Measurements from ENCODE around the gene OGDH.
A peak's percentile ranks its signal among the peaks of the same experiment; 100 is the strongest.

OGDH gene

GRCh38 chr7:44638611-44639557 is 32.5 kb downstream of the OGDH start:
- DNase-seq (ENCODE audit: low read depth), result peak; percentile 62

GRCh38 chr7:44639671-44640321 is 33.4 kb downstream of the OGDH start:
- no peak for DNase-seq (ENCODE audit: low read depth)

- DNase-seq (ENCODE audit: low read depth), result no peak
Observed at GRCh38 chr7:44643206-44643605, 36.8 kb downstream of the OGDH start.

GRCh38 chr7:44645254-44645653 is 38.8 kb downstream of the OGDH start:
- DNase-seq (ENCODE audit: low read depth), result no peak

GRCh38 chr7:44645696-44646095 is 39.3 kb downstream of the OGDH start:
- no peak for DNase-seq (ENCODE audit: low read depth)

GRCh38 chr7:44646176-44646920 is 39.9 kb downstream of the OGDH start:
- DNase-seq (ENCODE audit: low read depth), result no peak

GRCh38 chr7:44646921-44647636 is 40.7 kb downstream of the OGDH start:
- DNase-seq (ENCODE audit: low read depth), result no peak

- DNase-seq (ENCODE audit: low read depth), result no peak
Observed at GRCh38 chr7:44647981-44648714, 41.7 kb downstream of the OGDH start.

- DNase-seq (ENCODE audit: low read depth), result no peak
Observed at GRCh38 chr7:44650242-44650641, 43.8 kb downstream of the OGDH start.

- no peak for DNase-seq (ENCODE audit: low read depth)
Observed at GRCh38 chr7:44650772-44651171, 44.3 kb downstream of the OGDH start.

- DNase-seq (ENCODE audit: low read depth), result no peak
Observed at GRCh38 chr7:44652535-44652934, 46.1 kb downstream of the OGDH start.

GRCh38 chr7:44654255-44654796 is 47.9 kb downstream of the OGDH start:
- no peak for DNase-seq (ENCODE audit: low read depth)

- DNase-seq (ENCODE audit: low read depth), result no peak
Observed at GRCh38 chr7:44655341-44655740, 48.9 kb downstream of the OGDH start.

- no peak for DNase-seq (ENCODE audit: low read depth)
Observed at GRCh38 chr7:44658979-44659378, 52.6 kb downstream of the OGDH start.

- no peak for DNase-seq (ENCODE audit: low read depth)
Observed at GRCh38 chr7:44661233-44661632, 54.8 kb downstream of the OGDH start.

GRCh38 chr7:44664780-44665461 is 58.5 kb downstream of the OGDH start:
- no peak for DNase-seq (ENCODE audit: low read depth)

- no peak for DNase-seq (ENCODE audit: low read depth)
Observed at GRCh38 chr7:44665531-44666213, 59.2 kb downstream of the OGDH start.

- DNase-seq (ENCODE audit: low read depth), result no peak
Observed at GRCh38 chr7:44666566-44666965, 60.1 kb downstream of the OGDH start.

GRCh38 chr7:44667190-44667589 is 60.8 kb downstream of the OGDH start:
- no peak for DNase-seq (ENCODE audit: low read depth)

GRCh38 chr7:44671069-44671468 is 64.6 kb downstream of the OGDH start:
- no peak for DNase-seq (ENCODE audit: low read depth)
